Common myeloid progenitor, CD34-positive (primary cell): ENCODE measurements around the gene ERH.

Experiments
- CTCF ChIA-PET: fragments of 350-600 bp; sonication (Branson Sonifier 250); formaldehyde crosslinking; loops from one replicate; lab custom pipeline; 2021; ENCODE audit warnings: antibody characterized with exemption; lab: Charles Lee
- POLR2A ChIA-PET: fragments of 350-600 bp; sonication (Branson Sonifier 250); formaldehyde crosslinking; loops from one replicate; lab custom pipeline; 2021; ENCODE audit warnings: antibody characterized with exemption; lab: Charles Lee
- DNase-seq, 3 donors: peaks; one replicate each; pipeline versions ENCODE4 v3.0.0 to v3.0.0-alpha.2; 2013
- H3K27ac ChIP-seq, 2 experiments: 1 replicate in 1 of 2; 2 replicates in 1 of 2; pipeline ENCODE4 v1.7.0; 2013; ENCODE audit warnings: inconsistent platforms in 2 of 2, low read length in 2 of 2, mild to moderate bottlenecking in 2 of 2, low read depth in 1 of 2, moderate library complexity in 1 of 2; ENCODE audit not compliant: severe bottlenecking in 2 of 2, insufficient read depth in 1 of 2, poor library complexity in 1 of 2
- H3K27me3 ChIP-seq, 5 experiments: replicated peaks in 2 of 5; 1 replicate in 3 of 5; 2 replicates in 2 of 5; pipeline versions ENCODE4 v1.6.1 to v1.7.0; 2013; ENCODE audit warnings: low read length in 4 of 5, mild to moderate bottlenecking in 2 of 5, moderate library complexity in 2 of 5, inconsistent platforms in 1 of 5; ENCODE audit not compliant: insufficient read depth in 5 of 5, control insufficient read depth in 4 of 5
- H3K36me3 ChIP-seq, 4 experiments: 1 replicate in 2 of 4; 2 replicates in 2 of 4; pipeline versions ENCODE4 v1.6.1 to v1.7.0; 2013; ENCODE audit warnings: low read length in 3 of 4, control low read depth in 1 of 4, mild to moderate bottlenecking in 1 of 4; ENCODE audit not compliant: control insufficient read depth in 4 of 4, insufficient read depth in 4 of 4
- H3K4me1 ChIP-seq, 4 experiments: 1 replicate in 3 of 4; 2 replicates in 1 of 4; pipeline versions ENCODE4 v1.6.1 to v1.7.1; 2013; ENCODE audit warnings: low read length in 3 of 4, mild to moderate bottlenecking in 3 of 4, control low read depth in 1 of 4, inconsistent platforms in 1 of 4, moderate library complexity in 1 of 4; ENCODE audit not compliant: control insufficient read depth in 4 of 4, insufficient read depth in 4 of 4; ENCODE audit errors: control extremely low read depth in 1 of 4
- H3K4me3 ChIP-seq, 7 experiments: 1 replicate in 4 of 7; 2 replicates in 3 of 7; pipeline versions ENCODE4 v1.5.1 to v1.7.0; 2013; ENCODE audit warnings: mild to moderate bottlenecking in 7 of 7, low read length in 6 of 7, moderate library complexity in 6 of 7, inconsistent platforms in 2 of 7, low read depth in 2 of 7, control low read depth in 1 of 7; ENCODE audit not compliant: insufficient read depth in 4 of 7, control insufficient read depth in 1 of 7; ENCODE audit errors: extremely low read depth in 1 of 7
- H3K9me3 ChIP-seq, 5 experiments: 1 replicate in 4 of 5; 2 replicates in 1 of 5; pipeline versions ENCODE4 v1.6.1 to v1.7.1; 2013; ENCODE audit warnings: low read length in 4 of 5, mild to moderate bottlenecking in 2 of 5, inconsistent platforms in 1 of 5, low read depth in 1 of 5, moderate library complexity in 1 of 5; ENCODE audit not compliant: control insufficient read depth in 4 of 5, insufficient read depth in 2 of 5; ENCODE audit errors: control extremely low read depth in 1 of 5
- WGBS: methylation state at CpG from one replicate; pipeline ENCODE4 v1.1.5; 2013; ENCODE audit not compliant: insufficient coverage; 5-methylcytosine and 5-hydroxymethylcytosine counted together

Gene ERH

DNA sequence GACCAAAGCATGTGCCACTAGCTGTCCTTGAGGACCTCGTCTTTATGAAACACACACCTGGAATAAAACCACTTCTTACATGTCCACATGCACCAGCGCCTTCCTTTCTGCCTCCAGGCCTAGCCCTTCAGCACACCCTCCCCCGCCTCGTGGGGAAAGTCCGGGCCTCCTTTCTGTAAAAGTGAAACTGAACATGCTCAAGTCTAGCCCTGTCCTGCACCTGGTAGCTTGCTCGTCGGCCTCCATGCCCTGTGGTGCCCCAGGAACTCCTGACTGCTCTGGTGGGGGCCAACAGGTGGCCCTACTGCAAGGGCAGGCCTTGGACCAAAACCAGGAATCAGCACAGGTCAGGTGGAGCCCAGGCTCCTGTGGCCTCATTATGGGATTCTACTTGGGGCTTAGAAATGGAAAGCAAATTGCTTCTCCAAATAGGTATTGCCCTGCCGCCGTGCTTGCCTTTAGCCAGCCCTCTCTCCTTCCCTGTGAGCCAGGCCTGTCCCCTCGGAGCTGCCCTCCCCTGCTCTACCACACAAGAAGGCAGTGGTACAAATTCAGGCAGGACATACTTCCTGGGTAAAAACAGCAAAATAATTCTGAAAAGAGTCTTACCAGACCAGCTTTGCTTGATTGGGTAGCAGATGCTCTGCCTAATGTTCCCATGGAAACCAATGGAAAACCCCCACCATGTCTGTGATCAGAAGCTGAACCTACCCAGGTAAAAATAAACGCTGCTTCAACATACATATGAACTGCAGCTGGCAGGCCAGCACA, 43.5 kb downstream of the ERH start:
- H3K27ac ChIP-seq = no peak overlapping the region
- POLR2A ChIA-PET = interaction anchor here (0.6 kb wide), 1 partner anchor 398 kb away, joined by 3 read pairs; no protein-coding TSS in a partner anchor
- H3K36me3 ChIP-seq = no peaks in the 10 kb centered on the region
- CTCF ChIA-PET = no interaction called here
- WGBS = 72% methylated on average over 9 of the region's 11 CpGs
- peaks cover 0 to 11% (median 0%) of the 10 kb centered on the region in 4 experiments for H3K4me1 ChIP-seq
- DNase-seq = peak in 2 of 3 donors; percentile 31 to 39
- H3K4me3 ChIP-seq = no peak overlapping the region
- H3K9me3 ChIP-seq = no peaks in the 10 kb centered on the region
- no peaks in the 10 kb centered on the region for H3K27me3 ChIP-seq

DNA sequence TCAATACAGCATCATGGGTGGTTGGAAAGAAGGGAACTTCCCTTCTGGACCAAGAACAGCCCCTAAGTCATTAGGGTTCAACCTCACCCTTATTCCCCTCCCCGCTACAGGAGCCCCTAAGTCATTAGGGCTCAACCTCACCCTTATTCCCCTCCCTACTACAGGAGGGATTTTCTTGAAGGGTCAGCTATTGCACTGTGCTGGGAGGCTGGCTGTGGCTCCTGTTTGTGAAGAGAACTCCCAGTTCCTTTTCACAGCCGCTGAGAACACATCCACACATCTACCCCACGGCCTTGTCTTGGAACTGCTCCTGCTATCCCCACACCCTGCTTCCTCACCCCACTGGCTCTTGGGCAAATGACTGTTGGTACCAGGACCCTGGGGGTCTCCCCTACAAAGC, 44.9 kb downstream of the ERH start:
- Histone ChIP-seq H3K36me3 (no peaks in the 10 kb centered on the region), H3K4me3 (no peak overlapping the region), H3K27me3 (no peaks in the 10 kb centered on the region), H3K27ac (no peak overlapping the region), H3K4me1 (peaks cover 0 to 11% (median 0%) of the 10 kb centered on the region in 4 experiments), H3K9me3 (no peaks in the 10 kb centered on the region)
- no peak for DNase-seq
- ChIA-PET POLR2A (no interaction called here), CTCF (no interaction called here)
- 100% methylated on average over 2 of the region's 3 CpGs for WGBS

DNA sequence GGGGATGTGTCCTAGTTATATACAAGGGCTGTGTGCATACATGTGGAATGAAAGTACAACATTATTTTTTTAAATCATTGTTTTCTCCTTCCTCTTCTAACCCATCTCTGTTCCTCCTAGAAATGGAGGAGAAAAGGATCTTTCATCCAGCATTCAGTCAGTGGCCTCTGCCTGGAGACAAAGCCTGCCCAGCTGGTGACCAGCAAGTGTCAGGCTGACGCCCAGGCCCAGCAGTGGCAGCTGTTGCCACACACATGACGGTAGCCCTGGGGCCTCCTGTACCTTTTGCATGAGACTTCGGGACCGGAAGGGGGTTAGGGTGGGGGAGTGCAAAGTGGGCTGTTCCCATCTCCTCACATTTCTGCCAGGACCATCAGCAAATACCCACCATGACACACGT, 46.2 kb downstream of the ERH start:
- Histone ChIP-seq H3K27me3 (peaks cover 0 to 2% (median 0%) of the 10 kb centered on the region in 5 experiments), H3K36me3 (no peaks in the 10 kb centered on the region), H3K9me3 (no peaks in the 10 kb centered on the region), H3K4me1 (peaks cover 0 to 11% (median 0%) of the 10 kb centered on the region in 4 experiments), H3K27ac (no peak overlapping the region), H3K4me3 (no peak overlapping the region)
- CTCF ChIA-PET = interaction anchor here (1.1 to 1.5 kb wide), 4 partner anchors 9 to 109 kb away, joined by 3 read pairs; no protein-coding TSS in a partner anchor
- POLR2A ChIA-PET = no interaction called here
- DNase-seq = no peak
- WGBS = 94% methylated on average over 2 of the region's 5 CpGs

DNA sequence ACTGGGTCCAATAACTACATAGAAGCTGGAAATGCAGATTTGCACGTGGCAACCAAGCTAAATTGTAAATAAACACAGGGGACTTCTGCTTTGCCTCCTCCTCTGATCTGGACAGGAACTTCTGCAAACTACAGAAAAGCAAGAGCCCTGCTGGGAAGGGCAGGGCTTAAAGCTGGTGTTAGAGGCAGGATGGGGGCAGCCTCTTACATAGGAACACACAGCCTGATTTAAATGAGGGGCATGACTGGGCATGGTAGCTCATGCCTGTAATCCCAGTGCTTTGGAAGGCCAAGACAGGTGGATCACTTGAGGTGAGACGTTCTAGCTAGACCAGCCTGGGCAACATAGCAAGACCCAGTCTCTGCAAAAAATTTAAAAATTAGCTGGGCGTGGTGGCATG, 46.7 kb downstream of the ERH start:
- CTCF ChIA-PET = interaction anchor here (0.9 to 1.5 kb wide), 6 partner anchors 8 to 109 kb away, joined by 3 read pairs; no protein-coding TSS in a partner anchor
- peak in 2 of 3 donors; percentile 70 to 75 for DNase-seq
- WGBS = 73% methylated on average over 3 of the region's 3 CpGs
- no peak overlapping the region for H3K27ac ChIP-seq
- peaks cover 0 to 11% (median 0%) of the 10 kb centered on the region in 4 experiments for H3K4me1 ChIP-seq
- no peaks in the 10 kb centered on the region for H3K9me3 ChIP-seq
- no peaks in the 10 kb centered on the region for H3K36me3 ChIP-seq
- no peak overlapping the region for H3K4me3 ChIP-seq
- POLR2A ChIA-PET = no interaction called here
- H3K27me3 ChIP-seq = peaks cover 0 to 4% (median 0%) of the 10 kb centered on the region in 5 experiments

DNA sequence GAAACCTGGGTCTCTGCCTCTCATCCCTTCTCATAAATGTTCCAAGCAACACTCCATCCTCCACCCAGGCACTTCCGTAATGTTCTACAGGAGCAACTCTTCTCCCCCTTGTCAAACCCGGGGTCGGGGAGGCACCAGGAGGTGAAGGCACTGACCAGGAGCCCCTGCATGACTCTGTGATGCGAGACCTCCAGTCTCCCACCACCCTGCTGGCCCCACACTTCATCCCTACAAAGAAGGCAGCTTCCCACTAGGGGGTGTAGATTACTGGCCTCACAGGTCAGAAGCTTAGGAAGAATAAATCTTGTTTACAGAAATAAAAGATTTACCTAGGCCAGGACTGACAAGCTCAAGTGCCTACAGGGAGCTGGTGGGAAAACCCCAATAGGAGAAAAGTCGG, 47.2 kb downstream of the ERH start:
- 91% methylated on average over 1 of the region's 5 CpGs for WGBS
- Histone ChIP-seq H3K4me1 (peaks cover 0 to 11% (median 0%) of the 10 kb centered on the region in 4 experiments), H3K27me3 (peaks cover 0 to 4% (median 0%) of the 10 kb centered on the region in 5 experiments), H3K27ac (no peak overlapping the region), H3K36me3 (no peaks in the 10 kb centered on the region), H3K9me3 (no peaks in the 10 kb centered on the region), H3K4me3 (no peak overlapping the region)
- ChIA-PET CTCF (interaction anchor here (0.9 to 1.5 kb wide), 6 partner anchors 8 to 108 kb away, joined by 3 read pairs; no protein-coding TSS in a partner anchor), POLR2A (no interaction called here)
- DNase-seq = no peak

DNA sequence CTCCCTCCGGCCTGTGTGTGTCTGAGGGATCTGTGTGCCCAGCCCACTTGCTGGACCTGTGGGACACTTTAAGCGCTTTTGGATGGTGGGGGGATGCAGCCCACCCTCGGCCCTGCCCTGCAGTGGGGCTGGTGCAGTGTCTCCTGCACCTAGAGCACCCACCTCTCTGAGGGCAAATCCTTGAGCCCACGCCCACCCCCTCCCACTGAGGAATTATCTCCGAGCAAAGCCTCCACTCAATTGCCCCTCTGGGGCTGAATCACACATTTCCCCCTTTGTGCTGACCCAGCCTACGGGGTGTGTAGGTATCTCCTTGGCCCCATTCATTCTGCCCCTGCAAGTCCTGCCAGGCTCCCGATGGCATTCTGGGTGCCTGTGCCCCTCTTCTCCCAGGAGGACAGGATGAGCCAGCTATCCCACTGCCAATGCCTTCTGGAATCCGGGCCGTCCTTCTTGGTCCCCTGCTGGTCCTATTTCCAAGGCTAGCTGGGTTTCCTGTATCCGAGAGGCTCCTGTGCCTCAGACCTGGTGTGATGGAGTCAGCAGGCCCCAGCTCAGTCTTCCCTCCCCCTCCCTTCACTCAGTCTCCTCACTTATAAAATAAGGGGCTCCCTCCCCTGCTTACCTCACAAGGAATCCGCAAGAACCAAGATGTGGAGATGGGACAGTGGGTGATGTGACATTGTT, 48.9 kb downstream of the ERH start:
- Histone ChIP-seq H3K4me1 (peaks cover 0 to 7% (median 0%) of the 10 kb centered on the region in 4 experiments), H3K9me3 (no peaks in the 10 kb centered on the region), H3K4me3 (no peak overlapping the region), H3K36me3 (no peaks in the 10 kb centered on the region), H3K27ac (no peak overlapping the region), H3K27me3 (peaks cover 0 to 4% (median 0%) of the 10 kb centered on the region in 5 experiments)
- WGBS = 95% methylated on average over 10 of the region's 11 CpGs
- POLR2A ChIA-PET = no interaction called here
- DNase-seq = no peak
- CTCF ChIA-PET = no interaction called here
